ES-I3 (cell line): Measurements from ENCODE around the gene BSG.

Experiments
- H3K36me3 ChIP-seq: 2 replicates; pipeline ENCODE4 v1.6.1; 2013; ENCODE audit warnings: mild to moderate bottlenecking, low read length, control low read depth, moderate library complexity; ENCODE audit not compliant: insufficient read depth
- H3K4me1 ChIP-seq: 2 replicates; pipeline ENCODE4 v1.6.1; 2013; ENCODE audit warnings: mild to moderate bottlenecking, control low read depth, low read length; ENCODE audit not compliant: insufficient read depth
- H3K9ac ChIP-seq: 2 replicates; pipeline ENCODE4 v1.6.1; 2013; ENCODE audit warnings: low read depth, mild to moderate bottlenecking, low read length, moderate library complexity
- H3K9me3 ChIP-seq: 2 replicates; pipeline ENCODE4 v1.6.1; 2013; ENCODE audit warnings: mild to moderate bottlenecking, low read length, moderate library complexity; ENCODE audit not compliant: control insufficient read depth, insufficient read depth

BSG gene

GRCh38 chr19:573519-573825 is 1.1 kb downstream of the BSG start:
- Histone ChIP-seq H3K9ac (peak overlapping the region; percentile 88), H3K36me3 (no peaks in the 10 kb centered on the region; the same call in 1 of the 2 replicates), H3K4me1 (peaks cover 9% of the 10 kb centered on the region; the same call in 1 of the 2 replicates), H3K9me3 (peaks cover 3% of the 10 kb centered on the region)

GRCh38 chr19:574658-575526 is 2.5 kb downstream of the BSG start:
- Histone ChIP-seq H3K4me1 (peaks cover 9% of the 10 kb centered on the region; the same call in 1 of the 2 replicates), H3K9me3 (no peaks in the 10 kb centered on the region; the same call in 1 of the 2 replicates), H3K36me3 (no peaks in the 10 kb centered on the region; the same call in 1 of the 2 replicates), H3K9ac (peak overlapping the region; percentile 56)

GRCh38 chr19:575527-576506 is 3.4 kb downstream of the BSG start:
- Histone ChIP-seq H3K4me1 (peaks cover 9% of the 10 kb centered on the region; the same call in 1 of the 2 replicates), H3K9ac (peak overlapping the region; percentile 56; the same call in 1 of the 2 replicates), H3K36me3 (no peaks in the 10 kb centered on the region; the same call in 1 of the 2 replicates), H3K9me3 (no peaks in the 10 kb centered on the region)

GRCh38 chr19:576768-577438 is 4.5 kb downstream of the BSG start:
- no peaks in the 10 kb centered on the region for H3K9me3 ChIP-seq
- peaks cover 9% of the 10 kb centered on the region; the same call in 1 of the 2 replicates for H3K4me1 ChIP-seq
- H3K36me3 ChIP-seq, result peaks cover 3% of the 10 kb centered on the region; the same call in 1 of the 2 replicates
- no peak overlapping the region for H3K9ac ChIP-seq

GRCh38 chr19:577439-578392 is 5.3 kb downstream of the BSG start:
- H3K4me1 ChIP-seq, result peaks cover 9% of the 10 kb centered on the region; the same call in 1 of the 2 replicates
- H3K9ac ChIP-seq, result no peak overlapping the region
- peaks cover 3% of the 10 kb centered on the region; the same call in 1 of the 2 replicates for H3K36me3 ChIP-seq
- no peaks in the 10 kb centered on the region for H3K9me3 ChIP-seq

- no peak overlapping the region for H3K9ac ChIP-seq
- H3K4me1 ChIP-seq, result peaks cover 9% of the 10 kb centered on the region; the same call in 1 of the 2 replicates
- peaks cover 3% of the 10 kb centered on the region; the same call in 1 of the 2 replicates for H3K36me3 ChIP-seq
- H3K9me3 ChIP-seq, result no peaks in the 10 kb centered on the region
Measured at GRCh38 chr19:579111-579841, 6.9 kb downstream of the BSG start.

- Histone ChIP-seq H3K4me1 (peaks cover 7% of the 10 kb centered on the region; the same call in 1 of the 2 replicates), H3K36me3 (peaks cover 3% of the 10 kb centered on the region; the same call in 1 of the 2 replicates), H3K9ac (no peak overlapping the region), H3K9me3 (no peaks in the 10 kb centered on the region)
Measured at GRCh38 chr19:579842-580155, 7.4 kb downstream of the BSG start.

- Histone ChIP-seq H3K9me3 (no peaks in the 10 kb centered on the region), H3K4me1 (0 out of 2 replicates have a peak, but pooled peaks cover 3% of the 10 kb centered on the region), H3K36me3 (peaks cover 3% of the 10 kb centered on the region; the same call in 1 of the 2 replicates), H3K9ac (no peak overlapping the region)
Measured at GRCh38 chr19:580274-580835, 8.0 kb downstream of the BSG start.

GRCh38 chr19:581399-582111 is 9.2 kb downstream of the BSG start:
- Histone ChIP-seq H3K4me1 (no peaks in the 10 kb centered on the region), H3K9me3 (no peaks in the 10 kb centered on the region), H3K9ac (no peak overlapping the region), H3K36me3 (peaks cover 3% of the 10 kb centered on the region; the same call in 1 of the 2 replicates)

- Histone ChIP-seq H3K36me3 (peaks cover 3% of the 10 kb centered on the region; the same call in 1 of the 2 replicates), H3K9me3 (no peaks in the 10 kb centered on the region), H3K4me1 (no peaks in the 10 kb centered on the region), H3K9ac (no peak overlapping the region)
Measured at GRCh38 chr19:582497-583197, 10.3 kb downstream of the BSG start.

- no peaks in the 10 kb centered on the region for H3K9me3 ChIP-seq
- no peak overlapping the region for H3K9ac ChIP-seq
- peaks cover 3% of the 10 kb centered on the region; the same call in 1 of the 2 replicates for H3K36me3 ChIP-seq
- no peaks in the 10 kb centered on the region; the same call in 1 of the 2 replicates for H3K4me1 ChIP-seq
Measured at GRCh38 chr19:583198-583967, 11.0 kb downstream of the BSG start.
